ENCODE measurements around the gene ASTL.
"Not testable (repeated sequence)": the region's sequence is repeated elsewhere in the genome, so short reads cannot be mapped to it uniquely, and the experiment has no call there.

Gene ASTL

GRCh38 chr2:96141624-96141967 lies 3.3 kb upstream of the ASTL start:
- peaks cover 40% of the 10 kb centered on the region for H3K4me1 ChIP-seq (ENCODE audit: control insufficient read depth, insufficient read depth, low read length)
- not testable (repeated sequence) for H3K9ac ChIP-seq (ENCODE audit: low read length); H3K4me3 ChIP-seq (ENCODE audit: low read length); H3K36me3 ChIP-seq (ENCODE audit: control insufficient read depth, insufficient read depth, low read length); H3K27me3 ChIP-seq (ENCODE audit: control insufficient read depth, insufficient read depth, low read length); H3K9me3 ChIP-seq (ENCODE audit: control insufficient read depth, low read length)

GRCh38 chr2:96140941-96141623 lies 2.8 kb upstream of the ASTL start:
- Histone ChIP-seq H3K9ac (ENCODE audit: low read length) (no peak overlapping the region), H3K4me3 (ENCODE audit: low read length) (no peak overlapping the region), H3K36me3 (ENCODE audit: control insufficient read depth, insufficient read depth, low read length) (no peaks in the 10 kb centered on the region), H3K4me1 (ENCODE audit: control insufficient read depth, insufficient read depth, low read length) (peaks cover 35% of the 10 kb centered on the region), H3K27me3 (ENCODE audit: control insufficient read depth, insufficient read depth, low read length) (no peaks in the 10 kb centered on the region), H3K9me3 (ENCODE audit: control insufficient read depth, low read length) (no peaks in the 10 kb centered on the region)

- Histone ChIP-seq H3K9ac (ENCODE audit: low read length) (peak overlapping the region; percentile 33), H3K9me3 (ENCODE audit: control insufficient read depth, low read length) (no peaks in the 10 kb centered on the region), H3K4me1 (ENCODE audit: control insufficient read depth, insufficient read depth, low read length) (peaks cover 23% of the 10 kb centered on the region), H3K27me3 (ENCODE audit: control insufficient read depth, insufficient read depth, low read length) (no peaks in the 10 kb centered on the region), H3K36me3 (ENCODE audit: control insufficient read depth, insufficient read depth, low read length) (no peaks in the 10 kb centered on the region), H3K4me3 (ENCODE audit: low read length) (no peak overlapping the region)
Measured at GRCh38 chr2:96139181-96139758, 968 bp upstream of the ASTL start.

GRCh38 chr2:96137321-96138178 lies 752 bp downstream of the ASTL start:
- Histone ChIP-seq H3K9ac (ENCODE audit: low read length) (no peak overlapping the region), H3K36me3 (ENCODE audit: control insufficient read depth, insufficient read depth, low read length) (no peaks in the 10 kb centered on the region), H3K9me3 (ENCODE audit: control insufficient read depth, low read length) (no peaks in the 10 kb centered on the region), H3K4me3 (ENCODE audit: low read length) (no peak overlapping the region), H3K4me1 (ENCODE audit: control insufficient read depth, insufficient read depth, low read length) (peaks cover 14% of the 10 kb centered on the region), H3K27me3 (ENCODE audit: control insufficient read depth, insufficient read depth, low read length) (no peaks in the 10 kb centered on the region)

- no peaks in the 10 kb centered on the region for H3K36me3 ChIP-seq (ENCODE audit: control insufficient read depth, insufficient read depth, low read length)
Measured at GRCh38 chr2:96136129-96136720, 2.1 kb downstream of the ASTL start.

GRCh38 chr2:96135621-96136020 lies 2.7 kb downstream of the ASTL start:
- no peaks in the 10 kb centered on the region for H3K36me3 ChIP-seq (ENCODE audit: control insufficient read depth, insufficient read depth, low read length)
- no peak overlapping the region for H3K9ac ChIP-seq (ENCODE audit: low read length)
- H3K9me3 ChIP-seq (ENCODE audit: control insufficient read depth, low read length): no peaks in the 10 kb centered on the region
- no peaks in the 10 kb centered on the region for H3K27me3 ChIP-seq (ENCODE audit: control insufficient read depth, insufficient read depth, low read length)
- H3K4me1 ChIP-seq (ENCODE audit: control insufficient read depth, insufficient read depth, low read length): peaks cover 14% of the 10 kb centered on the region
- no peak overlapping the region for H3K4me3 ChIP-seq (ENCODE audit: low read length)

More at GRCh38 chr2:96136129-96136720, 2.1 kb downstream of the ASTL start:
- H3K4me3 ChIP-seq (ENCODE audit: low read length): no peak overlapping the region
- H3K9ac ChIP-seq (ENCODE audit: low read length): no peak overlapping the region
- H3K4me1 ChIP-seq (ENCODE audit: control insufficient read depth, insufficient read depth, low read length): peaks cover 14% of the 10 kb centered on the region
- no peaks in the 10 kb centered on the region for H3K9me3 ChIP-seq (ENCODE audit: control insufficient read depth, low read length)
- H3K27me3 ChIP-seq (ENCODE audit: control insufficient read depth, insufficient read depth, low read length): no peaks in the 10 kb centered on the region

- Histone ChIP-seq H3K9me3 (ENCODE audit: control insufficient read depth, low read length) (no peaks in the 10 kb centered on the region), H3K4me1 (ENCODE audit: control insufficient read depth, insufficient read depth, low read length) (peaks cover 14% of the 10 kb centered on the region), H3K36me3 (ENCODE audit: control insufficient read depth, insufficient read depth, low read length) (no peaks in the 10 kb centered on the region), H3K27me3 (ENCODE audit: control insufficient read depth, insufficient read depth, low read length) (no peaks in the 10 kb centered on the region), H3K4me3 (ENCODE audit: low read length) (no peak overlapping the region), H3K9ac (ENCODE audit: low read length) (no peak overlapping the region)
Measured at GRCh38 chr2:96135171-96135570, 3.1 kb downstream of the ASTL start.

GRCh38 chr2:96134421-96134820 lies 3.9 kb downstream of the ASTL start:
- H3K4me3 ChIP-seq (ENCODE audit: low read length): no peak overlapping the region
- H3K4me1 ChIP-seq (ENCODE audit: control insufficient read depth, insufficient read depth, low read length): peaks cover 14% of the 10 kb centered on the region
- no peaks in the 10 kb centered on the region for H3K27me3 ChIP-seq (ENCODE audit: control insufficient read depth, insufficient read depth, low read length)
- H3K9me3 ChIP-seq (ENCODE audit: control insufficient read depth, low read length): no peaks in the 10 kb centered on the region
- H3K36me3 ChIP-seq (ENCODE audit: control insufficient read depth, insufficient read depth, low read length): no peaks in the 10 kb centered on the region
- H3K9ac ChIP-seq (ENCODE audit: low read length): no peak overlapping the region

GRCh38 chr2:96131813-96132745 lies 6.2 kb downstream of the ASTL start:
- Histone ChIP-seq H3K9me3 (ENCODE audit: control insufficient read depth, low read length) (no peaks in the 10 kb centered on the region), H3K36me3 (ENCODE audit: control insufficient read depth, insufficient read depth, low read length) (no peaks in the 10 kb centered on the region), H3K9ac (ENCODE audit: low read length) (no peak overlapping the region), H3K27me3 (ENCODE audit: control insufficient read depth, insufficient read depth, low read length) (no peaks in the 10 kb centered on the region), H3K4me1 (ENCODE audit: control insufficient read depth, insufficient read depth, low read length) (no peaks in the 10 kb centered on the region), H3K4me3 (ENCODE audit: low read length) (no peak overlapping the region)

GRCh38 chr2:96131152-96131812 lies 7.0 kb downstream of the ASTL start:
- Histone ChIP-seq H3K27me3 (ENCODE audit: control insufficient read depth, insufficient read depth, low read length) (no peaks in the 10 kb centered on the region), H3K9me3 (ENCODE audit: control insufficient read depth, low read length) (no peaks in the 10 kb centered on the region)

GRCh38 chr2:96130483-96130882 lies 7.8 kb downstream of the ASTL start:
- Histone ChIP-seq H3K9me3 (ENCODE audit: control insufficient read depth, low read length) (no peaks in the 10 kb centered on the region), H3K9ac (ENCODE audit: low read length) (no peak overlapping the region), H3K4me1 (ENCODE audit: control insufficient read depth, insufficient read depth, low read length) (no peaks in the 10 kb centered on the region), H3K27me3 (ENCODE audit: control insufficient read depth, insufficient read depth, low read length) (no peaks in the 10 kb centered on the region), H3K4me3 (ENCODE audit: low read length) (no peak overlapping the region), H3K36me3 (ENCODE audit: control insufficient read depth, insufficient read depth, low read length) (no peaks in the 10 kb centered on the region)

More at GRCh38 chr2:96131152-96131812, 7.0 kb downstream of the ASTL start:
- no peak overlapping the region for H3K4me3 ChIP-seq (ENCODE audit: low read length)
- H3K36me3 ChIP-seq (ENCODE audit: control insufficient read depth, insufficient read depth, low read length): no peaks in the 10 kb centered on the region
- no peaks in the 10 kb centered on the region for H3K4me1 ChIP-seq (ENCODE audit: control insufficient read depth, insufficient read depth, low read length)
- H3K9ac ChIP-seq (ENCODE audit: low read length): no peak overlapping the region

Data from mucosa of stomach (tissue), 1 donor.